HG03571 (cell line): Measurements from ENCODE around the gene ABLIM1.

ENCODE experiments used
- ATAC-seq: cut with Tn5 transposase; IDR thresholded peaks from one replicate; pipeline ENCODE4 v1.9.1; 2021; ENCODE audit not compliant: unreplicated experiment

Gene ABLIM1

GRCh38 chr10:114499630-114500190, 158.4 kb downstream of the ABLIM1 start:
- peak; percentile 30 for ATAC-seq

- ATAC-seq = peak; percentile 22
Observed at GRCh38 chr10:114499116-114499515, 159.0 kb downstream of the ABLIM1 start.

- ATAC-seq = peak; percentile 54
Observed at GRCh38 chr10:114498413-114499111, 159.5 kb downstream of the ABLIM1 start.

GRCh38 chr10:114495303-114495702, 162.8 kb downstream of the ABLIM1 start:
- ATAC-seq = no peak

- no peak for ATAC-seq
Observed at GRCh38 chr10:114492351-114493037, 165.6 kb downstream of the ABLIM1 start.

GRCh38 chr10:114491933-114492332, 166.1 kb downstream of the ABLIM1 start:
- ATAC-seq = no peak

- ATAC-seq = no peak
Observed at GRCh38 chr10:114491419-114491818, 166.7 kb downstream of the ABLIM1 start.

- no peak for ATAC-seq
Observed at GRCh38 chr10:114489521-114490310, 168.4 kb downstream of the ABLIM1 start.

- ATAC-seq = no peak
Observed at GRCh38 chr10:114487815-114488536, 170.1 kb downstream of the ABLIM1 start.

- ATAC-seq = no peak
Observed at GRCh38 chr10:114486938-114487814, 170.9 kb downstream of the ABLIM1 start.

GRCh38 chr10:114485696-114486400, 172.2 kb downstream of the ABLIM1 start:
- ATAC-seq = no peak

GRCh38 chr10:114483575-114483974, 174.5 kb downstream of the ABLIM1 start:
- ATAC-seq = no peak

GRCh38 chr10:114482480-114483304, 175.4 kb downstream of the ABLIM1 start:
- no peak for ATAC-seq

GRCh38 chr10:114481055-114481454, 177.0 kb downstream of the ABLIM1 start:
- no peak for ATAC-seq

- ATAC-seq = no peak
Observed at GRCh38 chr10:114479836-114480235, 178.2 kb downstream of the ABLIM1 start.

- no peak for ATAC-seq
Observed at GRCh38 chr10:114479307-114479706, 178.8 kb downstream of the ABLIM1 start.

GRCh38 chr10:114478281-114478680, 179.8 kb downstream of the ABLIM1 start:
- ATAC-seq = no peak

GRCh38 chr10:114477285-114477684, 180.8 kb downstream of the ABLIM1 start:
- ATAC-seq = no peak
